Esophagus mucosa (tissue), 1 donor: Measurements from ENCODE around the gene FARS2. TPM values are rescaled to one million over a fixed set of nuclear protein-coding genes. Genes with fewer than 3 reads are reported as not detected.

ENCODE experiments used
- ATAC-seq: fragments of 200-7000 bp; cut with Tn5 transposase; one replicate; pipeline ENCODE4 v1.9.1; 2020
- total RNA-seq: library from RNA; stranded (reverse); gene quantifications from one replicate; pipeline ENCODE4 v1.2.4, GENCODE V29; 2023
- donor health status: DM: yes; HTN: yes; CAD: no.

Gene FARS2
- total RNA-seq: 15.4 TPM

GRCh38 chr6:5260661-5261544 lies at the start of gene FARS2, which contains the start of gene LYRM4:
Gene FARS2 (plus strand): TSS chr6:5261513.
Gene LYRM4 (minus strand): TSS chr6:5260950. CDS start chr6:5260733, 217 bp downstream.
- peak; percentile 97 for ATAC-seq

GRCh38 chr6:5213836-5214235 lies 47.5 kb upstream of the FARS2 start:
- ATAC-seq: no peak

GRCh38 chr6:5214570-5215052 lies 46.7 kb upstream of the FARS2 start:
- peak; percentile 80 for ATAC-seq

GRCh38 chr6:5215159-5215558 lies 46.2 kb upstream of the FARS2 start:
- no peak for ATAC-seq

GRCh38 chr6:5215799-5216198 lies 45.5 kb upstream of the FARS2 start:
- ATAC-seq: no peak

- ATAC-seq: no peak
Observed at GRCh38 chr6:5217356-5217755, 44.0 kb upstream of the FARS2 start.

- ATAC-seq: no peak
Observed at GRCh38 chr6:5219011-5219691, 42.2 kb upstream of the FARS2 start.

- no peak for ATAC-seq
Observed at GRCh38 chr6:5220443-5220842, 40.9 kb upstream of the FARS2 start.

GRCh38 chr6:5223309-5223708 lies 38.0 kb upstream of the FARS2 start:
- ATAC-seq: no peak

- no peak for ATAC-seq
Observed at GRCh38 chr6:5229356-5229755, 32.0 kb upstream of the FARS2 start.

GRCh38 chr6:5230081-5230480 lies 31.2 kb upstream of the FARS2 start:
- ATAC-seq: no peak

GRCh38 chr6:5231289-5231688 lies 30.0 kb upstream of the FARS2 start:
- ATAC-seq: no peak

GRCh38 chr6:5234874-5235273 lies 26.4 kb upstream of the FARS2 start:
- no peak for ATAC-seq

GRCh38 chr6:5235830-5236229 lies 25.5 kb upstream of the FARS2 start:
- no peak for ATAC-seq

- no peak for ATAC-seq
Observed at GRCh38 chr6:5237805-5238204, 23.5 kb upstream of the FARS2 start.

- no peak for ATAC-seq
Observed at GRCh38 chr6:5238336-5238735, 23.0 kb upstream of the FARS2 start.

GRCh38 chr6:5241252-5241651 lies 20.1 kb upstream of the FARS2 start:
- ATAC-seq: no peak

- no peak for ATAC-seq
Observed at GRCh38 chr6:5243069-5243468, 18.2 kb upstream of the FARS2 start.

- ATAC-seq: peak; percentile 21
Observed at GRCh38 chr6:5246141-5247097, 14.9 kb upstream of the FARS2 start.

GRCh38 chr6:5247201-5247600 lies 14.1 kb upstream of the FARS2 start:
- ATAC-seq: no peak

- no peak for ATAC-seq
Observed at GRCh38 chr6:5248302-5249098, 12.8 kb upstream of the FARS2 start.
